Measurements from ENCODE around the gene METRN. TPM values are rescaled to one million over a fixed set of nuclear protein-coding genes. Genes with fewer than 3 reads are reported as not detected.

METRN gene
- total RNA-seq (35.3 and 37.5 TPM in 2 replicates), polyA plus RNA-seq (5.3 and 6.1 TPM in 2 replicates), polyA minus RNA-seq (ENCODE audit: low replicate concordance) (7.3 and 8.8 TPM in 2 replicates)
- 25.3 and 38.4 TPM in 2 replicates for polyA plus RNA-seq (2012)

- no peaks in the 10 kb centered on the region for H3K79me2 ChIP-seq (ENCODE audit: control insufficient read depth, insufficient read depth, low read length)
- peak within 1 kb of the TSS; percentile 23 for H3K9ac ChIP-seq (ENCODE audit: insufficient read depth, low read length)
- no peak within 1 kb of the TSS for H2AFZ ChIP-seq (ENCODE audit: low read length)
- peak within 1 kb of the TSS; percentile 80 for H3K4me2 ChIP-seq (ENCODE audit: extremely low read depth, insufficient read depth, low read length)
- peak within 1 kb of the TSS; percentile 20 for H3K27ac ChIP-seq (ENCODE audit: insufficient read depth, low read length)
- H3K9me3 ChIP-seq (ENCODE audit: control insufficient read depth, insufficient read depth, low read depth, low read length), result no peaks in the 10 kb centered on the region
- H3K36me3 ChIP-seq (ENCODE audit: control insufficient read depth, insufficient read depth, low read length), result no peaks in the 10 kb centered on the region
- DNase-seq (ENCODE audit: low read depth in 2 of 2), result peak; percentile 76 to 81
- peaks cover 16% of the 10 kb centered on the region for H3K4me1 ChIP-seq (ENCODE audit: control insufficient read depth, extremely low read depth, insufficient read depth, low read length)
- H4K20me1 ChIP-seq (ENCODE audit: control insufficient read depth, extremely low read depth, insufficient read depth, low read length), result no peaks in the 10 kb centered on the region
- TF ChIP-seq CTCF (conservative IDR thresholded peaks at IDR 0.05 in 1 of 2, IDR thresholded peaks at IDR 0.05 in 1 of 2; ENCODE audit: low read depth in 1 of 2, low read length in 2 of 2) (no peak), EZH2 (IDR thresholded peaks at IDR 0.05; ENCODE audit: low read length, missing control alignments) (no peak)
- peak within 1 kb of the TSS; percentile 27 to 64 (median 48) for H3K4me3 ChIP-seq (replicated peaks in 1 of 4; ENCODE audit: control extremely low read depth in 1 of 4, insufficient read depth in 1 of 4, low read depth in 3 of 4, low read length in 4 of 4)
- H3K27me3 ChIP-seq (ENCODE audit: control insufficient read depth, insufficient read depth, low read length), result no peaks in the 10 kb centered on the region
These were observed at the start of gene METRN for GRCh38 chr16:714558-715476. Gene METRN (plus strand): TSS chr16:715118. CDS start chr16:715290, 172 bp downstream.

DNA sequence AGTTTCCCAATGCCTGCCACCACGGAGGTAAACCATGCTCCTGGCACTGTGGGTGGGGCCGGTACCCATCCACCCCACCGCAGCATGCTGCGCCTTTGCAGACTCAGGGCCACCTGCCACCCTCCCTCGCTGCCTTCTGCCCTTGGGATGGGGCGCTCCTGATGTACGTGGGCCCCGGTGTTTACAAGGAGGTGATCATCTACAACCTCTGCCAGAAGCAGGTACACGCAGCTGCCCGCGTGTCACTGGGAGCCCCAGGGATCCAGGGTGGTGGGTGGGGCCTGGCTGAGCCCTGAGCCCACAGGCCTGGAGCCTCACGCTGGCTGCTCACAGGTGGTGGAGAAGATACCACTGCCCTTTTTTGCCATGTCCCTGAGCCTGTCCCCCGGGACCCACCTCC is 48.3 kb upstream of the METRN start:
- Histone ChIP-seq H4K20me1 (ENCODE audit: control insufficient read depth, extremely low read depth, insufficient read depth, low read length) (no peaks in the 10 kb centered on the region), H3K27ac (ENCODE audit: insufficient read depth, low read length) (no peak overlapping the region), H3K79me2 (ENCODE audit: control insufficient read depth, insufficient read depth, low read length) (peaks cover 23% of the 10 kb centered on the region), H3K4me3 (replicated peaks in 1 of 4; ENCODE audit: control extremely low read depth in 1 of 4, insufficient read depth in 1 of 4, low read depth in 3 of 4, low read length in 4 of 4) (no peak overlapping the region), H2AFZ (ENCODE audit: low read length) (no peak overlapping the region), H3K4me1 (ENCODE audit: control insufficient read depth, extremely low read depth, insufficient read depth, low read length) (peaks cover 7% of the 10 kb centered on the region), H3K27me3 (ENCODE audit: control insufficient read depth, insufficient read depth, low read length) (no peaks in the 10 kb centered on the region), H3K36me3 (ENCODE audit: control insufficient read depth, insufficient read depth, low read length) (peaks cover 25% of the 10 kb centered on the region), H3K4me2 (ENCODE audit: extremely low read depth, insufficient read depth, low read length) (no peak overlapping the region), H3K9me3 (ENCODE audit: control insufficient read depth, insufficient read depth, low read depth, low read length) (no peaks in the 10 kb centered on the region), H3K9ac (ENCODE audit: insufficient read depth, low read length) (no peak overlapping the region)
- DNase-seq (ENCODE audit: low read depth in 2 of 2), result no peak
- no peak for TF ChIP-seq EZH2 (IDR thresholded peaks at IDR 0.05; ENCODE audit: low read length, missing control alignments)
- no peak for TF ChIP-seq CTCF (conservative IDR thresholded peaks at IDR 0.05 in 1 of 2, IDR thresholded peaks at IDR 0.05 in 1 of 2; ENCODE audit: low read depth in 1 of 2, low read length in 2 of 2)

GRCh38 chr16:667113-667779 is 47.7 kb upstream of the METRN start:
- Histone ChIP-seq H3K9ac (ENCODE audit: insufficient read depth, low read length) (no peak overlapping the region), H3K36me3 (ENCODE audit: control insufficient read depth, insufficient read depth, low read length) (peaks cover 31% of the 10 kb centered on the region), H3K4me2 (ENCODE audit: extremely low read depth, insufficient read depth, low read length) (no peak overlapping the region), H4K20me1 (ENCODE audit: control insufficient read depth, extremely low read depth, insufficient read depth, low read length) (no peaks in the 10 kb centered on the region), H3K27me3 (ENCODE audit: control insufficient read depth, insufficient read depth, low read length) (no peaks in the 10 kb centered on the region), H2AFZ (ENCODE audit: low read length) (peak overlapping the region; percentile 89), H3K79me2 (ENCODE audit: control insufficient read depth, insufficient read depth, low read length) (peaks cover 23% of the 10 kb centered on the region), H3K4me3 (replicated peaks in 1 of 4; ENCODE audit: control extremely low read depth in 1 of 4, insufficient read depth in 1 of 4, low read depth in 3 of 4, low read length in 4 of 4) (no peak overlapping the region), H3K4me1 (ENCODE audit: control insufficient read depth, extremely low read depth, insufficient read depth, low read length) (peaks cover 7% of the 10 kb centered on the region), H3K27ac (ENCODE audit: insufficient read depth, low read length) (peak overlapping the region; percentile 19), H3K9me3 (ENCODE audit: control insufficient read depth, insufficient read depth, low read depth, low read length) (no peaks in the 10 kb centered on the region)
- DNase-seq (ENCODE audit: low read depth in 2 of 2), result no peak
- TF ChIP-seq CTCF (conservative IDR thresholded peaks at IDR 0.05 in 1 of 2, IDR thresholded peaks at IDR 0.05 in 1 of 2; ENCODE audit: low read depth in 1 of 2, low read length in 2 of 2), result no peak
- no peak for TF ChIP-seq EZH2 (IDR thresholded peaks at IDR 0.05; ENCODE audit: low read length, missing control alignments)

Measured in fibroblast of lung (primary cell).